ENCODE data around the gene HES2. TPM values are rescaled to one million over a fixed set of nuclear protein-coding genes. Genes with fewer than 3 reads are reported as not detected.
A peak's percentile ranks its signal among the peaks of the same experiment; 100 is the strongest.

The HES2 gene
- total and polyA plus RNA-seq, 8 donors = 18.4 to 231 TPM; not detected in 6

GRCh38 chr1:6414443-6414844 lies 5.3 kb downstream of the HES2 start:
- no peaks in the 10 kb centered on the region for H3K36me3 ChIP-seq
- WGBS, 5 donors = 4 to 9% (median 6%) methylated on average over 15 of the region's 15 CpGs
- no peaks in the 10 kb centered on the region for H3K9me3 ChIP-seq
- TF ChIP-seq POLR2A (IDR thresholded peaks at IDR 0.05) = no peak
- TF ChIP-seq, protein P1, sequence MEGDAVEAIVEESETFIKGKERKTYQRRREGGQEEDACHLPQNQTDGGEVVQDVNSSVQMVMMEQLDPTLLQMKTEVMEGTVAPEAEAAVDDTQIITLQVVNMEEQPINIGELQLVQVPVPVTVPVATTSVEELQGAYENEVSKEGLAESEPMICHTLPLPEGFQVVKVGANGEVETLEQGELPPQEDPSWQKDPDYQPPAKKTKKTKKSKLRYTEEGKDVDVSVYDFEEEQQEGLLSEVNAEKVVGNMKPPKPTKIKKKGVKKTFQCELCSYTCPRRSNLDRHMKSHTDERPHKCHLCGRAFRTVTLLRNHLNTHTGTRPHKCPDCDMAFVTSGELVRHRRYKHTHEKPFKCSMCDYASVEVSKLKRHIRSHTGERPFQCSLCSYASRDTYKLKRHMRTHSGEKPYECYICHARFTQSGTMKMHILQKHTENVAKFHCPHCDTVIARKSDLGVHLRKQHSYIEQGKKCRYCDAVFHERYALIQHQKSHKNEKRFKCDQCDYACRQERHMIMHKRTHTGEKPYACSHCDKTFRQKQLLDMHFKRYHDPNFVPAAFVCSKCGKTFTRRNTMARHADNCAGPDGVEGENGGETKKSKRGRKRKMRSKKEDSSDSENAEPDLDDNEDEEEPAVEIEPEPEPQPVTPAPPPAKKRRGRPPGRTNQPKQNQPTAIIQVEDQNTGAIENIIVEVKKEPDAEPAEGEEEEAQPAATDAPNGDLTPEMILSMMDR (IDR thresholded peaks at IDR 0.05) = peak in 1 of 7 experiments; percentile 17
- H3K4me3 ChIP-seq = no peak overlapping the region
- H3K4me1 ChIP-seq = peaks cover 11 to 21% (median 20%) of the 10 kb centered on the region in 4 donors
- DNase-seq = peak in 1 of 2 donors; percentile 72
- H3K27me3 ChIP-seq = peaks cover 28 to 90% (median 56%) of the 10 kb centered on the region in 3 donors
- intact Hi-C loops (cut with DNase I; ENCODE audit: low total_unique reads) = no loop called here
- no peak overlapping the region for H3K27ac ChIP-seq

DNA sequence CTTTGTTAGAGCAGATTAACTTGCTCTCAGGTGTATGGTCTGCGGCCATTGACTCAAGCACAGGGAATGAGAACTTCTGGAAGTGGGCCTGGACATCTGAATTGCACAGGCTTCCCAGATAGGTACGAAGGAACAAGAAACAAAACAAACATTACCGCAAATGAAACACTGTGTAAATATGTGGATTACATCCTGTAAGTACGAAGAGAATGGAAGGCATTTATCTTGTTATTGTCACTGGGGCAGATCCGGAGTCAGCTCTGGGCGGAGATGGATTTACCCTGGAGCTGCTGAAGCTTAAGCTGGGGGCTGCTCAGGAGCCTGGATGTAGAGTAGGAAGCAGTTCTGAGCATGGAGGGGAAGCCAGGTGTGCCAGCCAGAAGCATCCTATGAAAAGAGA lies 6.8 kb downstream of the HES2 start:
- no peak overlapping the region for H3K4me3 ChIP-seq
- WGBS, 5 donors = 26 to 36% (median 32%) methylated on average over 6 of the region's 6 CpGs
- intact Hi-C loops (cut with DNase I; ENCODE audit: low total_unique reads) = no loop called here
- peaks cover 0 to 7% (median 6%) of the 10 kb centered on the region in 4 donors for H3K4me1 ChIP-seq
- H3K36me3 ChIP-seq = no peaks in the 10 kb centered on the region
- no peak overlapping the region for H3K27ac ChIP-seq
- TF ChIP-seq POLR2A (IDR thresholded peaks at IDR 0.05) (no peak), POLR2AphosphoS5 (IDR thresholded peaks at IDR 0.05) (no peak), EP300 (IDR thresholded peaks at IDR 0.05) (no peak)
- TF ChIP-seq, protein P1 (IDR thresholded peaks at IDR 0.05) = no peak
- peaks cover 12 to 84% (median 41%) of the 10 kb centered on the region in 3 donors for H3K27me3 ChIP-seq
- no peak for DNase-seq
- H3K9me3 ChIP-seq = no peaks in the 10 kb centered on the region

GRCh38 chr1:6410248-6410893 lies 9.3 kb downstream of the HES2 start:
- 83 to 92% (median 86%) methylated on average over 13 of the region's 13 CpGs for WGBS, 5 donors
- H3K27ac ChIP-seq = no peak overlapping the region
- no peak for TF ChIP-seq EP300 (IDR thresholded peaks at IDR 0.05)
- TF ChIP-seq, protein P1 (IDR thresholded peaks at IDR 0.05) = no peak
- TF ChIP-seq POLR2AphosphoS5 (IDR thresholded peaks at IDR 0.05) = no peak
- no peak for TF ChIP-seq POLR2A (IDR thresholded peaks at IDR 0.05)
- no peaks in the 10 kb centered on the region for H3K9me3 ChIP-seq
- intact Hi-C loops (cut with DNase I; ENCODE audit: low total_unique reads) = no loop called here
- H3K4me3 ChIP-seq = no peak overlapping the region
- H3K36me3 ChIP-seq = no peaks in the 10 kb centered on the region
- DNase-seq = no peak
- H3K4me1 ChIP-seq = peaks cover 0 to 7% (median 6%) of the 10 kb centered on the region in 4 donors
- H3K27me3 ChIP-seq = peaks cover 2 to 63% (median 17%) of the 10 kb centered on the region in 3 donors

DNA sequence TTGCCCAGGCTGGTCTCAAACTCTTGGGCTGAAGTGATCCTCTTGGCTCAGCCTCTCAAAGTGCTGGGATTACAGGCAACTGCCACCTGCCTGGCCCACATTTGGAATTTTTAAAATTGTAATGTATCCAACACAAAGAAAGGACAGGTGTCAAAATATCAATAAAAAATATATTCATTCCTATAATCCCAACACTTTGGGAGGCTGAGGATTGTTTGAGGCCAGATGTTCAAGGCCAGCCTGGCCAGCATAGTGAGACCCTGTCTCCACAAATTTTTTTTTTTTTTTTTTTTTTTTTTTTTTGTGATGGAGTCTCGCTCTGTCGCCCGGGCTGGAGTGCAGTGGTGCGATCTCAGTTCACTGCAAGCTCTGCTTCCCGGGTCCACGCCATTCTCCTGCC lies 10.0 kb downstream of the HES2 start:
- no peak for TF ChIP-seq POLR2AphosphoS5 (IDR thresholded peaks at IDR 0.05)
- no peak for TF ChIP-seq EP300 (IDR thresholded peaks at IDR 0.05)
- TF ChIP-seq, protein P1 (IDR thresholded peaks at IDR 0.05) = no peak
- no peak for TF ChIP-seq POLR2A (IDR thresholded peaks at IDR 0.05)
- no peak for DNase-seq
- no peak overlapping the region for H3K27ac ChIP-seq

More for the DNA sequence above, 10.0 kb downstream of the HES2 start:
- Histone ChIP-seq H3K9me3 (no peaks in the 10 kb centered on the region), H3K27me3 (peaks cover 0 to 57% (median 10%) of the 10 kb centered on the region in 3 donors), H3K36me3 (no peaks in the 10 kb centered on the region), H3K4me1 (peaks cover 0 to 10% (median 7%) of the 10 kb centered on the region in 4 donors), H3K4me3 (no peak overlapping the region)
- WGBS, 5 donors = 85 to 100% (median 86%) methylated on average over 4 to 6 of the region's 6 CpGs
- intact Hi-C loops (cut with DNase I; ENCODE audit: low total_unique reads) = loop anchor here (5.0 to 10.0 kb wide), 2 partner anchors 62 to 165 kb away; partner anchors contain the start of gene HES3

All from stomach (tissue), 9 donors.